ENCODE measurements around the gene GNPTG.

- TF ChIP-seq CTCF (IDR thresholded peaks at IDR 0.05) (no peak), POLR2A (IDR thresholded peaks at IDR 0.05) (no peak)
Measured at GRCh38 chr16:1335211-1335971, 16.3 kb upstream of the GNPTG start.
